CD4-positive, alpha-beta T cell treated with Interleukin-4 for 1 hour (primary cell): ENCODE data around the gene SELL.
"Not testable (repeated sequence)": the region's sequence is repeated elsewhere in the genome, so short reads cannot be mapped to it uniquely, and the experiment has no call there.

Source experiments
- DNase-seq, 2 donors: peaks; one replicate each; pipeline ENCODE4 v3.0.0-alpha.2; 2020 to 2022

SELL gene

DNA sequence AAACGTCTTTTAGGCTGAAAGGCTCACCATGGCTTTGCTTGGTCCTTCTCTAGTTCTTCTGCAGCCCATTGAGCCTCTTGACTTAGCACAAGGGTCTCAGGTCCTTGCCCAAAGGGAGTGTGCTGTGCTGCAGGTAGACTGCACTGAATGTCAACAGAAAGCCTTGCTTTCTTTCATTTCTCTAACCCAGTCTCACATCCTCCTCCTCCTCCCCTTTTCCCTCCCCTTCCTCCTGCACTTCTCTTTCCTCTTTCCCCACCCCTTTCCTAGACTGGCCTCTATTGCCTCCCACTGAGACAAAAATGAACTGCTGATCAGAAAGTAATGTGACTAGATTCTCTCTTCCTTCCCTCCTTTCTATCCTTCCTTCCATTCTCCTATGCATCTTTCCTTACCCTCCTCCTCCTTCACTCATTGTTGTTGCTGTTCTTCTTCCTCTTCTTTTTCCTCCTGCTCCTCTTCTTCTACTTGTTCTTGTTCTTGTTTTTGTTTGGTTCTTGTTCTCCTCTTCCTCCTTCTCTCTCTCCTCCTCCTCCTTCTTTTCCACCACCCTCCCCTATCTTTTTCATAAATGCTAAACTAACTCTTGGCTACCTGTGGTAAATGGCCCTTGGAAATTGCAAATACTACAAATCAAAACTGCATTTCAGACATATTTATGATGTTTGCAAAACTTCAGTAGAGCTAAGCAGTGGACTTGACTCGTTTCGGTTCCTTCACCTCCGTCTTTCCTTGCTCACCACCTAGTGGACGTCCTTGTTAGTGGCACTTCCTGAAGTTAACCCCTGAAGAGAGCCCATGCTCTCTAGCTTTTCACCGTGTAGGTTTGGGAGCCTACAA lies at the start of gene SELL:
SELL (minus strand) TSS at position 152 of the 840 bp plus-strand sequence; CDS start at position 30, 122 bp downstream.
- DNase-seq = peak; percentile 82 to 84

DNA sequence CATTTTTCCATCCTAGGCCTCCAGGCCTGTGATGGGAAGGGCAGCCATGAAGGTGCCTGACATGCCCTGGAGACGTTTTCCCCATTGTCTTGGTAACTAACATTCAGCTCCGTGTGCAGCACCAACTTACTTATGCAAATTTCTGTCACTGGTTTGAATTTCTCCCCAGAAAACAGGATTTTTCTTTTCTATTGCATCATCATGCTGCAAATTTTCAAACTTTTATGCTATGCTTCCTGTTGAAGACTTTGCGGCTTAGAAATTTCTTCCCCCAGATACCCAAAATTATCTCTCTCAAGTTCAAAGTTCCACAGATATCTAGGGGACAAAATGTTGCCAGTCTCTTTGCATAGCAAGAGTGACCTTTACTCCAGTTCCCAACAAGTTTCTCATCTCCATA lies 47.6 kb upstream of the SELL start:
- no peak for DNase-seq

GRCh38 chr1:169753549-169753948 lies 42.1 kb upstream of the SELL start:
- DNase-seq = no peak

DNA sequence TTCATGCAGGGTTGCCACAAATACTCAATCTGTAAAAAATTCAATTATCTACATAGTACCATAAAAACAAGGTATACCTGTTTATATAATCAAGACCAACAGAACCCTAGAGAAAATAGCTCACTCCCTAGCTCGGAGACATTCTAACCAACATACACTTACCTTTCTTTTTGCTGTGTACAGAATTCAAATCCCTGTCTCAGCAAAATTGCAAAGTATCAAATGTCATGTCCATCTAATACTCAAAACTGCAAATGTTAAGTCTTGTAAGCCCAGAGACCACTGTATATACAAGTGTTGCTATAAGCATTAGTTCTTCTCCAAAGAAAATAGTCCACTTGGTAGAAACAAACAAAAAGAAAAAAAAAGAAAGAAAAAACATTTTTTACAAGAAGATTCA lies 38.6 kb upstream of the SELL start:
- DNase-seq = no peak

GRCh38 chr1:169746550-169746949 lies 35.1 kb upstream of the SELL start:
- no peak for DNase-seq

DNA sequence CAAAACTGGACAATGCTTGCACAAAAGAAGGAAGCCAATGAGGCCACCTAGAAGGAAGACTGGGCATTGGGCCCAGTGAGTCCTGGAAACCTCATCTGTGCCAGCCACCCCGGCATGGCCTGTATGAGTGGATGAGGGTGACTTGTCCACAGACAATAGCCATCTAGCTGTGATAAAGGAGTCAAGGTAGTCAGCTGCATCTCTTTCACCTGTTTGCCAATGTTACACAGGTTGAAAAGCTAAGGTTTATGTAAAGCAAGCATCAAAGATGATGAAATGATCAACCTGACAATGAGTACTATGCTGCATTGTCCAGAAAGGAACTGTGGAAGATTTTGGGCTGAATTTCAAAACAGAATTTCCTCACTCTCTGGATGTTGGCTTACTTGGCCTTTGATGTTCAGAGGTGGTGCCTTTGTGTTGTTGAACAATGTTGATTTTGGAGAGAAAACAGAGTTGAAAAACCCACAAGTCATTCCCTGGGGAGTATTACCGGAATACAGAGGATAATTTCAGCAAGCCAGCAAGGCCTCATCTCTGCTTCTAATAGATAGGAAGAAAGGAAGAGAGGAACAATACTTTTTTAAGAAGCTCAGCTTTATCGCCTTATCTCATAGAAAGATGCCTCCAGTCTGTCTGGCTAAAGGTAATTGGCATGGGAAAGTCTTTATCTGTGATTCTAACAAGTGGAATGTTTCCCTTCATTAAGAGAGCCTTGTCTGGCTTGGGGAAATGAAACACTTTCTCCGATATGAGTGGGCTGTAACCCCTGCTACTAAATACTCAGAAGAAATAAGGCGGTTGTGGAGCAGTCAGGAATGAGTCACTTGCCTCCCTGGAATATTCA lies 33.8 kb upstream of the SELL start:
- DNase-seq = no peak

DNA sequence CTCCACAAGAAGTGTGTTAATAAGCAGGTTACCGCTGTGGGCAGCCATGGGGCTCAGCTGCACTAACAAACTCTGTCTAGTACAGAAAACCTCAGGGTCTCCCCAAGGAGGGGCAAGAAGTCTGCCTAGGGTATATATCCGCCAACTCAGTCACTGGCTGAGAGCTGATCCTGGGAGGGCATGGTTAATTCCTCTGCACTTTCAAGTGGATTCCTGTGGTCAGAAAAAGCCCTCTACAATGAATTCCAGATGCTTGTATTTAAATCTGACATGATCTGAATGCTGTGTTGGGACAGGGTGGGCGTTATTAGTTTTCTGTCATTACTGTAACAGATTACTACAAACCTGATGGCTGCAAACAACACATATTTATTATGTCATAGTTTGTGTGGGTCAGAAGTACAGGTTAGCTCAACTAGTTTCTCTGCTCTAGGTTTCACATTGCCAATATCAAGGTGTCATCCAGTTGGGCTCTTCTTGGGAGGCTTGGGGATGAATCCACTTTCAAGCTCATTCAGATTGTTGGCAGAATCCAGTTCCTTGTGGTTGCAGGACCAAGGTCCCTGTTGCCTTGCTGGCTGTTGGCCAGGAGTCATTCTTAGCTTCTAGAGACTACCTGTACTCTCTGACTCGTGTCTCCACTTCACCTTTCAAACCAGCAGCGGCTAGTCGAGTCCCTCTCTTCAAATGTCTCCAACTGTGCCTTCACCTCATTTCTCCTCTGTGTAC lies 30.4 kb upstream of the SELL start:
- no peak for DNase-seq

DNA sequence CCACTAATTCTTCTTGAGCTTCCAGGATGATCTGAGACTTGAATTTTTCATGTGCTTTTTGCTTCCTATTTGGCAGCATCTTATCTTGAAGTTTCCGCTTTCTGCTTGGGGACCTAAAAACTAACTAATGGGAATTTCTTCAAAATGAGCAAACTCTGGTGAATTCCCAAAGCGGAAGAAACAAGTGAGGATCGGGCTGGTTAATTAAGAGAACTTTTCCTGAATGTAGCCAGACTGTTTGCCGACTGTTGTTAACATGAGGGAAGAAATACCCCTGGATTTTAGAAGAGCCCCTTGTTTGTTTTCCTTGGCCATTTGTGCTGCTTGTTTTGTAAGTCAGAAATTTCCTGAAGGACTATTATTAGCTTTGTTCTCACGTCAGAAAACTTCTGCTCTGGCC lies 28.6 kb upstream of the SELL start:
- no peak for DNase-seq

GRCh38 chr1:169733924-169734323 lies 22.5 kb upstream of the SELL start, which contains the start of gene SELE:
SELE (minus strand) TSS chr1:169734079; CDS start chr1:169733612, 467 bp downstream.
- DNase-seq = no peak

DNA sequence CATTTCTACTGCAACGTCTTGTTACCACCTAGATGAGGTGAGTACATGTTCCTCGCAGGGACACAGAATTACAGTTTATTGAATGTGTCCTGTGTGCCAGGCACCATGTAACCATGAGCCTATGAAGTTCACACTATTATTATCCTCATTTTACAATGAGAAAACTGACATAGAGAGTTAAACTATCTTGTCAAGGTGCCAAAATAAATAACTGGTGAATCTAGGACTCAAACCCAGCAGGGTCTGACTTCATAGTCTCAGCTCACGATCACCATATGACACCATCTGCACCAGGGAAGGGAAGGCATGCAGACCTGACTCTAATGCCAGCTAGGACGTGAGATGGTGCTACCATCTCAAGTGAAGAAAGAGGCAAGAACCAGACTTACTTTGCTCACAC lies 20.0 kb upstream of the SELL start:
- no peak for DNase-seq

GRCh38 chr1:169729991-169730390 lies 18.6 kb upstream of the SELL start:
- no peak for DNase-seq

- no peak for DNase-seq
Measured at GRCh38 chr1:169727307-169727706, 15.9 kb upstream of the SELL start.

DNA sequence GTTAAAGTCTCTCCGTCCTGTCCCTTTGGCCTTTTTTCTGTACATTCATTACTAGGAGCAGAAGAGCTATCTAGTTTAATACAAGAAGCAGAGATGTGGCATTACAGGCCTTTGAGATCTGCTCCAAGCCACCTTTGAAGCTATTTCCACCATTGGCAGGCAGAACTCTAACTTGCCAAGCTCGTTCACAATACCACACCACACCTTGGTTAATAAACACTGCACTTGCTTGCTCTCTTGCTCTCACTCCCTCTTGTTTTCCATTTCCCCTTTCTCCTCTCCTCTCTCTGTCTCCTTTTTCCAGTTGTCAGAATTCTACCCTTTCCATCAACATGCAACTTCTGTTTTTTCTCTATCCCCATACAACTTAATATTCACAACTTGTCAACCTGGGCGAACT lies 15.4 kb upstream of the SELL start:
- DNase-seq = no peak

GRCh38 chr1:169725930-169726329 lies 14.5 kb upstream of the SELL start:
- DNase-seq = no peak

DNA sequence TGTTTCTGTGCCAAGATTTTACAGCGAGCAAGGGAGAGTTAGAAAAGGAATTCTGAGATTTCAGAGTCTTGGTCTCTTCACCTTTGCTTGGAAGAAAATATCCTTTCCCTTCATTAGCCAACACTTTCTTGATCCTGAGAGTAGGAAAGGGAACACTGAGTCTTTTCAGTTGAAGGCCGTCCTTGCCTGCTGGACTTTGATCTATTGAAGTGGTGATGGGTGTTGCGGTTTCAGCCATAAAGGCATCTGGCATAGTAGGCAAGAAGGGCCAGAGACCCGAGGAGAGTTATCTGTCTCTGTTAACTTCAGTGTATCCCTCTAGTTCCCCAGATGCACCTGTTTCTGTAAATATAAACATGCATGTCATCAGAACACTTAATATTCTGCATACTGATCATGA lies 12.7 kb upstream of the SELL start:
- DNase-seq = no peak

DNA sequence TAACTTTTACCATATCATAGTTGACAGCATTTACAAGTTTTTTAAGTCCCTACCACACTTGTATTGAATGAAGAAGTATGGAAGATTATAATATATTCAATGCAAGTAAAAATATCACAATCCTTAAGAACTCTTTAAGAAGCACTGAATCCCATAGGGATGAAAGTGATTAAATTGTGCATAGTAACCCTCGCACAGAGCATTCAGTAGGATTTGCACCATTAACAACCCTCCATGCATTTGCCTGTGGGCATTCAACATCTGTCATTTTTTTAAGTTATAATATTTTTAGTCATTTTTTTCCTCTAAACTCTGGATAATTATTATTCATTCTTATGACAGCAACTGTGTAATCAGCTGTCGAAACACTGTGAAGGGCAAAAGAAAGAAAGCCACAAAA lies 12.3 kb upstream of the SELL start:
- DNase-seq = no peak

GRCh38 chr1:169722779-169723178 lies 11.4 kb upstream of the SELL start:
- no peak for DNase-seq

- not testable (repeated sequence) for DNase-seq
Measured at GRCh38 chr1:169715100-169715499, 3.7 kb upstream of the SELL start.

- not testable (repeated sequence) for DNase-seq
Measured at GRCh38 chr1:169713090-169713489, 1.7 kb upstream of the SELL start.

- no peak for DNase-seq
Measured at GRCh38 chr1:169712309-169712631, 850 bp upstream of the SELL start.

GRCh38 chr1:169708647-169709046 lies 2.8 kb downstream of the SELL start:
- DNase-seq = no peak

DNA sequence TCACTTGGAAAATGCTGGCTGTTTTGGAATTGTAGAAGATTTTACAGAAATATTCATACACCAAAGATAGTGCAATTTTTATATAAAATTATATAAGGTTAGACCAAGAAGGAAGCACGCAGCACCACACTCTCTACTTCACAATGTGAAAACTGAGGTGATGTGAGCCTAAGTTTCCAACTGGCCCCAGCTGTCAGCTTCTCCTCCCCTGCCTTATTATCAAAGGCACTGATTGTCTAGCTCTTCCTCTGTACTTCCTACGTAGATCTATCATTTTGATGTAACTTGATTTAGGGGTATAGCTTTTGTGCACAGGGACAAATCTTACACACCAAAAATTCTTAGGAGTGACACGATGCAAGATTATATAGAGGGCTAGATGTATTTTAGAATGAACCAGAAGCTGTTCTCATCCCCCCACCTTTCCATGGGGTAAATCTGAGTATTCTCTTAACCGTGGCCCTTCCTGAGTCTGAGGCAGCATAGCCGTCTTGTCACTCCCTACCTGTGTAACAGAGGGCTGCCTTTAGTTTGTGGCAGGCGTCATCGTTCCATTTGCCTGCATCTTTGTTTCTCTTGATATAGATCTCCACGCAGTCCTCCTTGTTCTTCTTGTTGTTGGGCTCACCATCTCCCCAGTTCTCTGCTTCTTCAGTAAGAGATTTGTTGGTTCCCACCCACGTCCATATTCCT lies 3.4 kb downstream of the SELL start:
- no peak for DNase-seq

- no peak for DNase-seq
Measured at GRCh38 chr1:169704797-169705196, 6.6 kb downstream of the SELL start.
